Fibroblast of gingiva (primary cell): ENCODE data around the gene SEZ6.

Experiments
- DNase-seq: peaks from one replicate; pipeline ENCODE4 v3.0.0-alpha.2; 2011; ENCODE audit warnings: low read depth

Gene SEZ6

DNA sequence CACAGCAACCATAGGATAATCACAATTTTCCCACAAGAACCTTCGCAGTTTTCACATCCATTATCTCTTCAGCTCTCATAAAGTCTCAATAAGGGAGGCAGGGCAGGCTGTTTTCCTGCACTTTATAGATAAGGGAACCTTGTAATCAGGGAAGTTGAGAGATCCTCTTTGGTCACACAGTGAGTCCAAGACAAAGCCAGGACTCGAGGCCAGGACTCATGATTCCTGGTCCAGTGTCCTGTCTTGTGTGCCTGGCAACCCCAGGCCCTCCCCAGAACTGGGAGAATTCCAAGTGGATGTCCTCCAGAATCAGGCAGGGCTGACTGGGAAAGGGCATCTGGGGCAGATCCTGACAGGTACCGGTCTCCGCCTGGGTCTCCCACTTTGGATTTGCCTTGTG is 31.4 kb downstream of the SEZ6 start:
- no peak for DNase-seq

DNA sequence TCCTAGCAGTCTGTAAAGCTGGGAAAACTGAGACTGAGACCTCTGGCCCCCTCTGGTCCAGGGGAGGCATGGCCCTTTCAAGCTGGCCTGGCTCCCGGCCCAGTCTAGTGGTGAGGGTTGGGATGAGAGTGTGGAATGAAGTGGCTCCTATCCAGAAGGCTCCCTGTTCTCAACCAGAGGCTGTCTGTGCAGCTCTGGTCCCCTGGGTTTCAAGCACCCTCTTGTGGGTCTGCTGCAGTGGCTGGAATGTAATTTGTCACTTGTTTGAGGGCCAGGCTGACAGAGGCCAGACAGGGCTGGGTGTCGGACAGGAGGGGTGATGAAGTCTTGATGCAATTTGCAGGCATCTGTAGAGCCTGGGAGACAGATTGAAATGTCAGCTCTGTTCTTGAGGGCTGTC is 32.4 kb downstream of the SEZ6 start:
- no peak for DNase-seq

GRCh38 chr17:28972437-28972836 is 33.4 kb downstream of the SEZ6 start:
- no peak for DNase-seq

- DNase-seq, result no peak
Observed at GRCh38 chr17:28970879-28971278, 35.0 kb downstream of the SEZ6 start.

- no peak for DNase-seq
Observed at GRCh38 chr17:28969706-28970393, 36.0 kb downstream of the SEZ6 start.

DNA sequence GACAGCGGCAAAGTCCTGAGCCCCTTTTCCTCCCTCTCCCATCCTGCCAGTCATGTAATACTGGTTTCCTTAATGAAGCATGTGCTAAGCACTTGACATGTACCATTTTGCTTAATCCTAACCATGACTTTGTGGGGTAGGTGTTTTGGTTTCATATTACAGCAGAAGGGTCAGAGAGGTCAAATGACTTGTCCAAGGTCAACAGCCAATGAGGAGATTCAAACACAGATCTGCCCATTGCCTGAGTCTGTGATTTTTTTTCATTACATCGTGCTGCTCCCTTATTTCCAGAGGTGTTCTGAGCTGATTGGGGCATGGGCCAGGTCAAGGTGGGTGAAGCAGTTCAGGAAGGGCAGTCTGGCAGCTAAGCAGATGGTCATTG is 36.9 kb downstream of the SEZ6 start:
- no peak for DNase-seq

- DNase-seq, result no peak
Observed at GRCh38 chr17:28968231-28968913, 37.5 kb downstream of the SEZ6 start.

DNA sequence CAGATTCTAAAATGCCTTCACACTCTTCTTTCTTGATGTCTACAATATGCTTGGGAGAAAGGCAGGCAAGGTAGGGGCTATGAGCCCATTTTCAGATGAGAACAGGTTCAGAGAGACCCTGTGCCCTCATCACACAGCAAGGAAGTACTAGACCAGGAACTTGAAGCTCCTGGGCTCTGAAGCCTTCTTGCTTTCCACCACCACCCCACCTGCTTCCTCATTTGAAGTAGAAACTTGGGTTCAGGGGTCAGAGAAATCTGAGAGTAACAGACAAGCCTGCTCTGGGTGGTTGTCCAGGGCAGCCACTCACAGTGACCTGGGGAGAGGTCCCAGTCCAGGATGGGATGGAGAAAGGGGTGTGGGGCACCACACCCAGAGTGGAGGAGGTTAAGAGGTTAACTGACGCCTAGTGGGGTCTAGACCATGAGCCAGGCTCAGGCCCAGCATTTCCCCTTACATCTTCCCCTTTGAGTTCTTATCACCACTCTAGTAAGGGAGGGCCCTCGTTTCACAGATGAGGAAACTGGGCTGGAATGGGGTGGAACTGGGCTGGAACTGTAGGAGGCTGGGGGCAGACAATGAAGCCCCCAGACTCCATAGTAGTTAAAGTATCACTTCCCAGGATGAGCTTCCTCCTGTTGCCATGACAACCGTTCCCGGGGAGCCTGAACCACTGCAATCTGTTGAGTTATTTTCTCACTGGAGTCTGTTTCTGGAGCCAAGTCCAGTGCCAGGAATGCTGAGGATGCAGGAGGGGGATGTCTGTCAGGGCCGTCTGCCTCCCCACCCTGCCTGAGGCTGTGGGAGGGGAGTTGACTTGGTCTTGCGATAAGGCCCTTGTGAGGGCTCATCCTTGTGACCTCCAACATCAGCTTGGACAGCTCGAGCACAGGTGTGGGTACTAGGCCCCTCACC is 38.4 kb downstream of the SEZ6 start:
- DNase-seq, result no peak

- DNase-seq, result no peak
Observed at GRCh38 chr17:28963841-28964240, 42.0 kb downstream of the SEZ6 start.

- no peak for DNase-seq
Observed at GRCh38 chr17:28963055-28963611, 42.7 kb downstream of the SEZ6 start.

DNA sequence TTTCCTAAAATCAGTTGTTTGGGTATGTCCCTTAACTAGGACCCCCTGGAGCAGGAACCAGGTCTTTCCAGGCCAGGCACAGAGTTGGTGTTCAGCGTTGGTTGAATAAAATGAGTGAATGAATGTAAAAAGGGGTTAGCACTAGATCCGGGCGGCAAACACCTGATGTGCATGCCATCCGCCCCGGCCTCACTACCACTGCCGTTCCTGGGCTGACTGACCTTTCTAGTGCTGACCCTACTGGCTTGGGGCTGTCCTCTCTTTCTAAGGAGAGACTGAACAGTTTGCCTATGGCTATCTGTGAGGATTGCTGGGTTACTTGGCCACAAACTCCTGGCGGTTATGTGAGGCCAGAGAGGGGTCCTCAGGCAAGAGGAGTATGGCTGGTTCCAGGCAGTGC is 44.4 kb downstream of the SEZ6 start:
- DNase-seq, result no peak

DNA sequence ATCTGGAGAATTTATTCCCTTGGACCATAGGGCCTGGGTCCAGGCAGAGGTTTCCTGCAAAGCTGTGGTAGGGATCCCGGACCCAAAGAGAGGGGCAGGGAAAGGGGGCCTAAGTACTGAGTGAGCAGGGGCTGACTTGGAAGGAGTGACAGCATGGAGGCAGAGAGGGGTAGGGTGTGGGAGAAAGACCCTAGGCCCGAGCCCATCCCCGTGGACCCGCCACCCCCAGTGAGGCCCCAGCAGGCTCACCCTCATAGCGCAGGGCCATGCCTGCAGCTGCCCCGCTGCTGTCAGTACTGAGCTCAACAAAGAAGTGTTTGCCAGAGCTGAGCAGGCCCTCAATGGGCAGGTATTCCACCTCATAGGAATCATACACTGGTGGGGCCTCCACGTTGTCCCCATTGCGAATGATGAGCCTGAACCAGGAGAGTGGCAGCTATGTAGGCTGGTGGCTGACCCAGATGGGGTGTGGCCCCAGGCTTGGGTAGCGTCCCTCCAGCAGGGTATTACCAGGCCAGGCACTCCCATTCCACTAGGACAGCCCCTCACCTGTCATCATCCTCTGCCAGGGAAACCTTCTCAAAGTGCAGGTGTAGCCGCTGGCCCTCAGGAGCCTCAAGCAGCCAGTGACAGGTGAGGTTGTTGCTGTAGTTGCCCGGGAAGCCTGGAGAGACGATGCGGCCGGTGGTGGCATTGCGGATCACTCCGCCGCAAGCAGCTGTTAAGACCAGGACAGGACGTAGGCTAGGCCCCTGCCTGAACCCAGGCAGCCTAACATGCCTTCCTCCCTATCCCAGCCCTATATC is 45.4 kb downstream of the SEZ6 start:
- no peak for DNase-seq

- no peak for DNase-seq
Observed at GRCh38 chr17:28959471-28959871, 46.4 kb downstream of the SEZ6 start.

DNA sequence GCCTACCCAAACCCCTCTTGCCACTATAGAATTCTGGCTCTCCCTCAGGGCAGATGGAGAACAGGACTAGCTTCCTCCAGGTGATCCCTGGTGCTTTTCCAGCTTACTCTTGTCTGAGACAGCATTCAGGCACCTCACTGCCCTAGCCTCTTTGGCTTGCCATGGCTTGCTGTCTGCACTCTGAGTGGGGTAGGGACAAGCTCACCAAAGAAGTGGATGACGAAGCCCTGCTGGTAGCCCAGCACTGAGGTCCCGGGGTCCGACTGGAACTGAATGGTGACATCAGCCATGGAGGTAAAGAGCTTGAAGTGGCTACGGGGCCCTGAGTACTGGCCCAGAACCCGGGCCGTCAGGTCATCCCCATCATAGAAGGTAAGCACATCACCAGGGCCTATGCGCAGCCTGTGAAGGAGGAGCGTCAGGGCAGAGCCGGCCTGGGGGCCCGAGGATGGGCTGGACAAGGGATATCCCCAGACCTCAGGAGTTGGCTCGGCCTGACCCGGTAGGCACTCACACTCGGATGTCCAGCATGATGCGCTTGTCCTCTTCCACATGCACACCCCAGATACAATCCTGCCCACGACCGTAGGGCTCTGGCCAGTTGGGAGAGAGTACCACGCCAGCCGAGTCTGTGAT is 46.9 kb downstream of the SEZ6 start:
- DNase-seq, result no peak

GRCh38 chr17:28957992-28958355 is 47.9 kb downstream of the SEZ6 start:
- DNase-seq, result no peak

DNA sequence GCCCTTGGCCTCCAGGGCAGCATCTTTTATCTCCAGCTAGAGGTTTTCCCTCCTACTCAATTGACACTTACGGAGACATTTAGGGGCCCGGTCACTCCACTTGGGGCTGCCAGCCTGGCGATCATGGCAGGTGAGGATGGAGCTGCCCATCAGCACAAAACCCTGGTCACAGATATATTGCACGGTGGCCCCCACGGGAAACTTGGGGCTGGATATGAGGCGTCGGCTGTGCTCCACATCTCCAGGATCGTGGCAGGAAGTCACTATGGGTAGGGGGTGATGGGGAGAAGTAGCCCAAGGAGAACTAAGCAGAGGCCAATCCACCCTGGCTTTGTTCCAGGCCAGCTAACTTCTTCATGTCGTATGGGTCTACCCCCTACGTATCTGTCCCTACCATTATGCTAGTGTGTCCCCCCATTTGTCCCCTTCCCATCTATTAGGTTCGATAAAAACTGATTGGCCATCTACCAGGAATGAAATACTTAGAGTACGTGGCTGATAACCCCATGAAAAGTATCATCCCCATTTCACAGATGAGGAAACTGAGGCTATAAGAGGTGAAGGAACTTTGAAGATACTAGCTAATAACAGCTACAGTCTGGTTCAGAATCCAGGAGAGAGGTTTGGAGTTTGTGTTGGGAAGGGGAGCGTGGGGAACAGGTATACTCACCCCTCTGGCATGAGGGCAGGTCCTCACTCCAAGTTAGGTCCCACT is 48.4 kb downstream of the SEZ6 start:
- no peak for DNase-seq

DNA sequence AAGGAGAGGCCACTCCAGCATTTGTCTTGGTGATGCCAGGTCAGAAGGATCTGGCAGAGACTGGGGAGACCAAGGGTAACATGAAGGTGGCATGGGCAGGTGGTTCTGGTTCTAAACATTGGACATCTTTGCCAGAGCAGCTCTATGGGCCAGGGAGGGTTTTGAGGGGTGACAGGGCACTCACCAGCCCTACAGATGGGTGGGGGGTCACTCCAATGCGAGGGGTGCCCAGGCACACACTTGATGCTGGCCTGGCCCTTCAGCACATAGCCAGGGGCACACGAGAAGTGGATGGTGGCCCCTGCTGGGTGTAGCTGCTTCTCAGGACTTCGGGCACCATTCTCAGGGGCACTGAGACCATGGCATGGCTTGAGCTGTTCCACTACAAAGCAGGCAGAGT is 49.0 kb downstream of the SEZ6 start:
- no peak for DNase-seq

GRCh38 chr17:28956112-28956511 is 49.7 kb downstream of the SEZ6 start:
- no peak for DNase-seq

GRCh38 chr17:28955408-28955807 is 50.4 kb downstream of the SEZ6 start:
- no peak for DNase-seq

GRCh38 chr17:28954886-28955285 is 50.9 kb downstream of the SEZ6 start:
- no peak for DNase-seq
